Heart left ventricle (tissue), 16 donors: ENCODE measurements around the gene DIAPH2. TPM values are rescaled to one million over a fixed set of nuclear protein-coding genes. Genes with fewer than 3 reads are reported as not detected.

Experiments used
- ATAC-seq, 4 donors: fragments of 200-7000 bp; cut with Tn5 transposase; one replicate each; pipeline ENCODE4 v1.9.1; 2020 to 2022; ENCODE audit warnings: moderate library complexity in 4 of 4, mild to moderate bottlenecking in 3 of 4, moderate number of reproducible peaks in 1 of 4
- DNase-seq, 5 donors: peaks; one replicate each; pipeline ENCODE4 v3.0.0-alpha.2; 2020
- H3K27ac ChIP-seq, 12 donors: fragments of 200-600 bp; sonication (generic) in 4 of 12; one replicate each; pipeline versions ENCODE4 v1.5.0 to v1.8.0; 2016 to 2022; ENCODE audit warnings: mild to moderate bottlenecking in 2 of 12
- H3K27me3 ChIP-seq, 9 donors: fragments of 200-600 bp; sonication (generic) in 2 of 9; one replicate each; pipeline versions ENCODE4 v1.5.1 to v1.8.0; 2016 to 2022; ENCODE audit warnings: mild to moderate bottlenecking in 3 of 9
- H3K36me3 ChIP-seq, 9 donors: fragments of 200-600 bp; sonication (generic) in 2 of 9; one replicate each; pipeline versions ENCODE4 v1.5.0 to v1.8.0; 2018 to 2022; ENCODE audit warnings: mild to moderate bottlenecking in 2 of 9
- H3K4me1 ChIP-seq, 12 donors: fragments of 200-600 bp; sonication (generic) in 4 of 12; one replicate each; pipeline versions ENCODE4 v1.5.0 to v1.8.0; 2016 to 2022; ENCODE audit warnings: mild to moderate bottlenecking in 3 of 12
- H3K4me3 ChIP-seq, 12 donors: fragments of 200-600 bp; sonication (generic) in 4 of 12; one replicate each; pipeline versions ENCODE4 v1.5.0 to v1.8.0; 2017 to 2022; ENCODE audit warnings: mild to moderate bottlenecking in 9 of 12, moderate library complexity in 4 of 12
- H3K9me3 ChIP-seq, 12 donors: fragments of 200-600 bp; sonication (generic) in 4 of 12; one replicate each; pipeline versions ENCODE4 v1.5.0 to v1.8.0; 2016 to 2022; ENCODE audit warnings: mild to moderate bottlenecking in 1 of 12
- POLR2A ChIP-seq, 2 donors: fragments of 450-650 bp; IDR thresholded peaks; one replicate each; pipeline ENCODE4 v1.6.1; 2017; ENCODE audit warnings: antibody characterized with exemption in 2 of 2, mild to moderate bottlenecking in 2 of 2, moderate library complexity in 2 of 2
- WGBS, 4 donors: extraction: QIAGEN DNeasy Blood & Tissue Kit in 2 of 4; methylation state at CpG; one replicate each; pipeline versions ENCODE4 v1.1.5 to v1.1.7; 2013 to 2018; 5-methylcytosine and 5-hydroxymethylcytosine counted together
- intact Hi-C, 10 donors: fragments of 100-400 bp; cut with DNase I; formaldehyde crosslinking; loops; one replicate each; pipeline versions ENCODE4 v1.11.1 to v1.14.2; 2022
- polyA plus RNA-seq, 2 donors: library from polyadenylated mRNA; stranded (reverse); fragments of 200-250 nt; gene quantifications; one replicate each; pipeline ENCODE4 v1.2.3, GENCODE V29; 2013
- total RNA-seq, 9 donors: library from RNA; depleted of rRNA in 2 of 9; stranded (reverse); fragments of >200 nt in 2 of 9; fragmentation: NEBNext Ultra II Directional in 3 of 9; extraction: Animal tissue kit (Norgen Biotek cat#: 25700) in 3 of 9; gene quantifications; one replicate each; pipeline versions ENCODE4 v1.1.0 to v1.2.4, GENCODE V29; 2016 to 2023
- TF ChIP-seq, protein P1 (sequence below), 12 donors: fragments of 200-600 bp; sonication (generic) in 4 of 12; IDR thresholded peaks; one replicate each; pipeline versions ENCODE4 v1.5.0 to v1.8.0; 2018 to 2022; ENCODE audit warnings: antibody characterized with exemption in 12 of 12, mild to moderate bottlenecking in 5 of 12
- donor health status: ischemic (EF 13 %, LVEDD 7.1; RV severe dilation, severe dysfunction).
- donor health status: healthy with polysubstance abuse.
- donor health status: DM: no; HTN: yes; CAD: no.
- donor health status: DM: no; HTN: no; CAD: no.
- donor health status: ischemic (EF 25% LVEDD 6.9; RV normal size, moderate dysfunction).
- donor health status: ischemic (EF 25% LVEDD 5.7; RV mildly dilated, moderate dysfunction).
- donor health status: healthy.
- donor health status: DM: yes; HTN: yes; CAD: no.
- donor health status: ischemic (EF 35%, LVEDD 5.7; RV mildly dilated, moderate dysfunction).
- donor health status: nonischemic (EF 11% LVEDD 7.7; RV severe dilation, severe dysfunction).
- donor health status: DM: yes; HTN: yes; CAD: no.
- donor health status: PGD.
- donor health status: ischemic (EF 29% LVEDD 5.4; RV normal size, mild dysfunction).
- donor health status: nonischemic (EF 23%, LVEDD 6.1; RV moderate dilation, normal function).

The DIAPH2 gene
- total and polyA plus RNA-seq, 11 donors, result 3.7 to 18.8 (median 12.3) TPM

DNA sequence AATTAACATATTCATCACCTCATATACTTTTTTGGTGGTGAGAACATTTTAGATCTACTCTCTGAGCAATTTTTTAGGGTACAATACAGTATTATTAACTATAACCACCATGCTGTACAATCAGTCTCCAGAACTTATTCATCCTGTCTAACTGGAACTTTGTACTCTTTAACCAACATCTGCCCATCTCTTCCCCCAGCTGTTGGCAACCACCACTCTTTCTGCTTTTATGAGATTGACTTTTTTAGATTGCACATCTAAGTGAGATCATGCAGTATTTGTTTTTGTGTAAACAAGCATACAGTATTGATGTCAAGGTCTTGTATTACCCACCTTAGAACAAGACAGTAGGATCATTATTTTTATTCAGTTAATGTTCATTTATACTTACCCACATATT, 715.9 kb downstream of the DIAPH2 start:
- intact Hi-C loops, result no loop called here
- no peak for ATAC-seq

DNA sequence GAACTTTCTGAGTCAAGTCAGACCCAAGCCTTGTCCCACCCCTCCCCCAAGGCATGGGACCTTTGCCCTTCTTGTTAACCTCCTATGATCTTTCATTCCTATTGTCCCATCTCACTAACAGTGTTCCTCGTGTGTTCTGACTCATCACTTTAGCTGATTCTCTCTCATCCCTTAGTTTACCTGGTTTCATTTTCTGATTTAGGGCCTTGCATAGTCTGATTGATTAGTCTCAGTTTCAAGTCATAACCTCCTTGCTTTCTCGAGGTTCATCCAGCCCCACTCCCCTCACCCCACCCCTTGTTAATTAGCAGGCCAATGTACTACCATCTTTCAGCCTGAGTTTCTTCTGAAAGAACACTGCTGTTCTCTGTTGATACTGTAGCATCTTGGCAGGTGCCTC, 716.5 kb downstream of the DIAPH2 start:
- no peaks in the 10 kb centered on the region for H3K36me3 ChIP-seq
- ATAC-seq (no peak), DNase-seq (no peak)
- H3K4me1 ChIP-seq, result no peaks in the 10 kb centered on the region
- TF ChIP-seq, protein P1, sequence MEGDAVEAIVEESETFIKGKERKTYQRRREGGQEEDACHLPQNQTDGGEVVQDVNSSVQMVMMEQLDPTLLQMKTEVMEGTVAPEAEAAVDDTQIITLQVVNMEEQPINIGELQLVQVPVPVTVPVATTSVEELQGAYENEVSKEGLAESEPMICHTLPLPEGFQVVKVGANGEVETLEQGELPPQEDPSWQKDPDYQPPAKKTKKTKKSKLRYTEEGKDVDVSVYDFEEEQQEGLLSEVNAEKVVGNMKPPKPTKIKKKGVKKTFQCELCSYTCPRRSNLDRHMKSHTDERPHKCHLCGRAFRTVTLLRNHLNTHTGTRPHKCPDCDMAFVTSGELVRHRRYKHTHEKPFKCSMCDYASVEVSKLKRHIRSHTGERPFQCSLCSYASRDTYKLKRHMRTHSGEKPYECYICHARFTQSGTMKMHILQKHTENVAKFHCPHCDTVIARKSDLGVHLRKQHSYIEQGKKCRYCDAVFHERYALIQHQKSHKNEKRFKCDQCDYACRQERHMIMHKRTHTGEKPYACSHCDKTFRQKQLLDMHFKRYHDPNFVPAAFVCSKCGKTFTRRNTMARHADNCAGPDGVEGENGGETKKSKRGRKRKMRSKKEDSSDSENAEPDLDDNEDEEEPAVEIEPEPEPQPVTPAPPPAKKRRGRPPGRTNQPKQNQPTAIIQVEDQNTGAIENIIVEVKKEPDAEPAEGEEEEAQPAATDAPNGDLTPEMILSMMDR (IDR thresholded peaks at IDR 0.05), result no peak
- TF ChIP-seq POLR2A (IDR thresholded peaks at IDR 0.05), result no peak
- no peaks in the 10 kb centered on the region for H3K9me3 ChIP-seq
- intact Hi-C loops, result no loop called here
- H3K4me3 ChIP-seq, result no peak overlapping the region
- no peaks in the 10 kb centered on the region for H3K27me3 ChIP-seq
- WGBS, 4 donors, result 53 to 86% (median 71%) methylated on average over 2 of the region's 2 CpGs
- no peak overlapping the region for H3K27ac ChIP-seq

More for the DNA sequence above, 715.9 kb downstream of the DIAPH2 start:
- DNase-seq, result no peak
- Histone ChIP-seq H3K27ac (no peak overlapping the region), H3K9me3 (no peaks in the 10 kb centered on the region), H3K4me3 (no peak overlapping the region), H3K27me3 (no peaks in the 10 kb centered on the region), H3K4me1 (no peaks in the 10 kb centered on the region), H3K36me3 (no peaks in the 10 kb centered on the region)
- TF ChIP-seq POLR2A (IDR thresholded peaks at IDR 0.05), result no peak
- TF ChIP-seq, protein P1 (IDR thresholded peaks at IDR 0.05), result no peak

DNA sequence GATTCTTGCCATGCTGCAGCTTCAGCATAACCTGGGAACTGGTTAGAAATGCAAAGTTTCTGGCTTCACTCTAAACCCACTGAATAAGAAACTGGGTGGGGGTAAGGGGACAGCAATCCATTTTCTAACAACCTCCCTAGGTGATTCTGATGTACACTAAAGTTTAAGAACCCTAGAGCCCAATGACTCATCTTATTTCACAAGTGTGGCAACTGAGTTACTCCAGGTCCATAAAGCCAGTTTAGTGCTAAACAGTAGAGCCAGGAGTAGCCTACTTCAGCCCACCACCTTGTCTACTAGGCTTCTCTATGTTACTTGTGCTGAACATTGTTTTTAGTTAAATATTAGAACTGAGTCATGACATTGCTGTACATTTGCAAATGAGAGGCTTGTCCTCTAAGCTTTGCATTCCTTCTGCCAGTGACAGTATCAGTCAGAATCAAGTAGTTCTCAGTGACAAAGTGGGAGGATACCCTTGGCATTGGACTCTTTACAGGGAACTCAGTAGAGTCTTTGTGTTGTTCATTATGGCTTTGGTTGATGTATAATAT, 717.0 kb downstream of the DIAPH2 start:
- H3K27ac ChIP-seq, result peak overlapping the region in 1 of 12 donors; percentile 29
- DNase-seq (no peak), ATAC-seq (no peak)
- intact Hi-C loops, result no loop called here
- H3K4me1 ChIP-seq, result no peaks in the 10 kb centered on the region
- H3K9me3 ChIP-seq, result no peaks in the 10 kb centered on the region
- no peak overlapping the region for H3K4me3 ChIP-seq
- H3K27me3 ChIP-seq, result no peaks in the 10 kb centered on the region
- no peak for TF ChIP-seq POLR2A (IDR thresholded peaks at IDR 0.05)
- TF ChIP-seq, protein P1 (IDR thresholded peaks at IDR 0.05), result no peak
- H3K36me3 ChIP-seq, result no peaks in the 10 kb centered on the region

DNA sequence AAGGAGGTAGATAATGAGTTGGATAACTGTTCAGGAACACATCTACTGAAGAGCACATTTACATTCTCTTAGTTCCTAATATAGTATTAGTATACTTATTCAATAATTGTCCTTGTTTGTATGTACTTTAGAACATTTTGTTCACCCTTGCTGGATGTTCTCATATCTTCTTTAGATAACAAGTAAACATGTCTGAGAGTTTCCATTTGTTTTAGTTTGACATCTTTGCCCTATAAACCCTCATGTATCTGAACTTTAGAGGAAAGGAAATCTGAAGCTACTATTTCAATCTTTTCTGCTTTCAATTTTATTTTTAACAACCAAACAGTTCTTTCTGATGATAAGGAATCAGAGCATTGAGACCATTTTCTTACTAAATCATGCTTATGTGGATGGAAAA, 717.7 kb downstream of the DIAPH2 start:
- Histone ChIP-seq H3K36me3 (no peaks in the 10 kb centered on the region), H3K4me3 (no peak overlapping the region), H3K4me1 (no peaks in the 10 kb centered on the region), H3K27ac (peak overlapping the region in 1 of 12 donors; percentile 25), H3K27me3 (no peaks in the 10 kb centered on the region), H3K9me3 (no peaks in the 10 kb centered on the region)
- ATAC-seq, result no peak
- no peak for TF ChIP-seq POLR2A (IDR thresholded peaks at IDR 0.05)
- intact Hi-C loops, result no loop called here
- no peak for DNase-seq

DNA sequence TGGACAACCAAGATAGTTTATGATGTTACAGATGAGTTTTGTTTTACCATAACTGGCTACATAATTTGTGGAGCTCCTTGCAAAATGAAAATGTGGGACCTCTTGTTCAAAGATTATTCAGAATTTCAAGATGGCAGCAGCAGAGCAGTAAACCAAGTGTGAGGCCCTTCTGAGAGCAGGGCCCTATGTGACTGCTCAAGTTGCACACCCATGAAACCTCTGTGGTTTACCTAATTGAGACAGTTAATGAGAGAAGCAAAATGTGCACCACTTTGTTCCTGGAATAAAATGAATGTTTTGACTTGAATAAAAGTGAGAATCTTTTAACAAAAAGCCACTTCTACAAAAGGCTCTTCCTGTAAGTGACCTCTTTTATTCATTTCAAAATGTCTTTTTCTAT, 718.3 kb downstream of the DIAPH2 start:
- intact Hi-C loops, result no loop called here

More for the DNA sequence above, 718.3 kb downstream of the DIAPH2 start:
- no peaks in the 10 kb centered on the region for H3K9me3 ChIP-seq
- H3K27ac ChIP-seq, result peak overlapping the region in 2 of 12 donors; percentile 9 to 25
- no peak for ATAC-seq
- no peaks in the 10 kb centered on the region for H3K36me3 ChIP-seq
- H3K4me3 ChIP-seq, result no peak overlapping the region
- no peak for DNase-seq
- TF ChIP-seq, protein P1 (IDR thresholded peaks at IDR 0.05), result no peak
- no peak for TF ChIP-seq POLR2A (IDR thresholded peaks at IDR 0.05)
- no peaks in the 10 kb centered on the region for H3K27me3 ChIP-seq
- no peaks in the 10 kb centered on the region for H3K4me1 ChIP-seq
